Fibroblast of the aortic adventitia (primary cell): ENCODE data around the gene ELF4. TPM values are rescaled to one million over a fixed set of nuclear protein-coding genes. Genes with fewer than 3 reads are reported as not detected.

Experiments
- DNase-seq: peaks from one replicate; pipeline ENCODE4 v3.0.0-alpha.2; 2010; ENCODE audit warnings: low read depth
- H3K4me3 ChIP-seq: 2 replicates; pipeline ENCODE4 v1.5.1; 2011; ENCODE audit warnings: low read depth, mild to moderate bottlenecking, control low read depth, low read length, moderate library complexity
- total RNA-seq: library from RNA; depleted of rRNA; stranded (reverse); fragments of >200 nt; gene quantifications from 2 replicates; pipeline ENCODE4 v1.2.3, GENCODE V29; 2012; ENCODE audit warnings: low replicate concordance
- TF ChIP-seq, protein P1 (sequence below): IDR thresholded peaks from 2 replicates; pipeline ENCODE4 v1.5.1; 2011; ENCODE audit warnings: mild to moderate bottlenecking, low read length, control low read depth, inconsistent platforms; ENCODE audit not compliant: insufficient read depth

The ELF4 gene
- total RNA-seq, 1 donor, result 16.6 TPM

DNA sequence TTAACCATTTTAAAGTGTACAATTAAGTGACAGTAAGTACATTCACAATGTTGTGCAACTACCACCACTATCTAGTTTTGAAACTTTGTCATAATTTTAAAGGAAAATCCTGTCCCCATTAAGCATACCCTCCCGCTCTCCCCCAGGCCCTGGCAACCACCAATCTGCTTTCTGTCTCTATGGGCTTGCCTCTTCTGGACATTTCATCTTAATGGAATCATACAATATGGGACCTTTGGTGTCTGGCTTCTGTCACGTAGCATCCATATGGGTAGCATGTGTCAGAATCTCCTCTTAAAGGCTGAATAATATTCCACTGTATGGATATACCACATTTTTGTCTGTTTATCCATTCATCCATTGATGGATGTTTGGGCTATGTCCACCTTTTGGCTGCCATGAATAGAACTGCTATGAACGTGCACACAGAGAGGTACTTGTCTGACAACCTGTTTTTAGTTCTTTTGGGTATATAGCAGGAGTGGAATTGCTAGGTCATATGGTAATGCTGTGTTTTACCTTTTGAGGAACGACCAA, 61.5 kb downstream of the ELF4 start:
- no peak for DNase-seq
- TF ChIP-seq, protein P1, sequence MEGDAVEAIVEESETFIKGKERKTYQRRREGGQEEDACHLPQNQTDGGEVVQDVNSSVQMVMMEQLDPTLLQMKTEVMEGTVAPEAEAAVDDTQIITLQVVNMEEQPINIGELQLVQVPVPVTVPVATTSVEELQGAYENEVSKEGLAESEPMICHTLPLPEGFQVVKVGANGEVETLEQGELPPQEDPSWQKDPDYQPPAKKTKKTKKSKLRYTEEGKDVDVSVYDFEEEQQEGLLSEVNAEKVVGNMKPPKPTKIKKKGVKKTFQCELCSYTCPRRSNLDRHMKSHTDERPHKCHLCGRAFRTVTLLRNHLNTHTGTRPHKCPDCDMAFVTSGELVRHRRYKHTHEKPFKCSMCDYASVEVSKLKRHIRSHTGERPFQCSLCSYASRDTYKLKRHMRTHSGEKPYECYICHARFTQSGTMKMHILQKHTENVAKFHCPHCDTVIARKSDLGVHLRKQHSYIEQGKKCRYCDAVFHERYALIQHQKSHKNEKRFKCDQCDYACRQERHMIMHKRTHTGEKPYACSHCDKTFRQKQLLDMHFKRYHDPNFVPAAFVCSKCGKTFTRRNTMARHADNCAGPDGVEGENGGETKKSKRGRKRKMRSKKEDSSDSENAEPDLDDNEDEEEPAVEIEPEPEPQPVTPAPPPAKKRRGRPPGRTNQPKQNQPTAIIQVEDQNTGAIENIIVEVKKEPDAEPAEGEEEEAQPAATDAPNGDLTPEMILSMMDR, result no peak

GRCh38 chrX:130047416-130047815, 62.9 kb downstream of the ELF4 start:
- TF ChIP-seq, protein P1, result no peak
- no peak overlapping the region for H3K4me3 ChIP-seq
- DNase-seq, result no peak

More for the DNA sequence above, 61.5 kb downstream of the ELF4 start:
- no peak overlapping the region for H3K4me3 ChIP-seq

GRCh38 chrX:130039847-130040246, 70.5 kb downstream of the ELF4 start:
- H3K4me3 ChIP-seq, result no peak overlapping the region
- DNase-seq, result no peak
- TF ChIP-seq, protein P1, result no peak

GRCh38 chrX:130034178-130034577, 76.1 kb downstream of the ELF4 start:
- TF ChIP-seq, protein P1, result no peak
- no peak overlapping the region for H3K4me3 ChIP-seq
- no peak for DNase-seq

DNA sequence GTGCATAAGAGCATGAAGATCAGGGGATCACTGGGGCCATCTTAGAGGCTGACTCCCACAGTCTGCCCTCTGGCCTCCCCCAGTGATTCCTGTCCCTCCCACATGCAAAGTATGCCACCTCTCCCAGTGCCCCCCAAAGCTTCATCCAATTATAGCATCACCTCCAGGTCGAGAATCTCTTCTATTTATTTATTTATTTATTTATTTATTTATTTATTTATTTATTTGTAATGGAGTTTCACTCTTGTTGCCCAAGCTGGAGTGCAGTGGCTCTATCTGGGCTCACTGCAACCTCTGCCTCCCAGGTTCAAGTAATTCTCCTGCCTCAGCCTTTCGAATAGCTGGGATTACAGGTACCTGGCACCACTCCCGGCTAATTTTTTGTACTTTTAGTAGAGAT, 77.7 kb downstream of the ELF4 start:
- no peak overlapping the region for H3K4me3 ChIP-seq
- TF ChIP-seq, protein P1, result no peak
- DNase-seq, result no peak

DNA sequence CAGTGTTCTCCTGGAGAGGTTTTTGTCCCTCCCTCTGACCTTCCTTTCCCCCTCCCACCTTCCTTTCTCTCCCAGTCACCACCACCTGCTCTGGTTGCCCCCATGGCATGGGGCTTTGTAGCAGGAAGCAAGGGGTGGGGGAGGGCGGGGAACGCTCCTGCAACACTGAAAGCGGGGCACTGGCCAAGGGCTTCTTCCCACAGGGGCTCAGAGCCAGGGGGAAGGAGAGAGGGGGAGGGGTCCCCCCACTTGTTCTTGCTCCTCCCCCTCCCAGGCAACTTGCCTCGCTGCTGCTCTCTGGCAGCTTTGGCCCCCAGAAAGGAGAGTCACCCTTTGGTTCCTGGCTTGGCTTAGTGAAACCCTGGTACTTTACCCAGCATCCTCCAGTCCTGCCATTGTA, 79.5 kb downstream of the ELF4 start:
- H3K4me3 ChIP-seq, result no peak overlapping the region
- TF ChIP-seq, protein P1, result no peak
- DNase-seq, result no peak

DNA sequence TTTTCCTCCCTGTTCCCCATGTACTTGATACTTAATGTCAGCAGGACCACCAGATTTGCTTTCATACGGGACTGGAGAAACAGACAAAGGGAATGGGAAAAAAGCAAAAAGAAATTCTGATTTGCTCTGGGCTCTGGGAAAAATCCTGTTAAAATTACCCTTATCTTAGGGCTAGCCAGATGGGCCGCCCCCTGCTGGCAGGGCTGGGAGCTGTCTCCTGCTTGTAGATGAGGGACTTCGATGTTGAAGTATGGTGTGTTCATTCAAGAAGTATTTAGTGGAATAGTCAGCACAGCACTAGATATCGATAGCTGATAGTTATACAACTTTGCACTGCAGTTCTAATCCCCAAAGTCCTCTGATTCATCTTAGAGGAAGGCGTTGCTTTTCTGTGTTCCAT, 82.1 kb downstream of the ELF4 start:
- TF ChIP-seq, protein P1, result peak; percentile 78
- DNase-seq, result peak; percentile 66

More for the DNA sequence above, 82.1 kb downstream of the ELF4 start:
- H3K4me3 ChIP-seq, result no peak overlapping the region
